Stimulated activated effector memory CD8-positive, alpha-beta T cell treated with anti-CD3 and anti-CD28 coated beads, Interleukin-12 subunit alpha, Interleukin-12 subunit beta, amount 100 ng/mL, for 72 hours (primary cell): ENCODE results near the gene ZMYND8.
"Not testable (repeated sequence)": the region's sequence is repeated elsewhere in the genome, so short reads cannot be mapped to it uniquely, and the experiment has no call there.

Experiments
- ATAC-seq: fragments of 150-1000 bp; cut with Tn5 transposase; 2 replicates; pipeline ENCODE4 v1.10.0; 2021
- DNase-seq, 2 donors: peaks; one replicate each; pipeline ENCODE4 v3.0.0; 2021 to 2022; ENCODE audit warnings: low spot score in 2 of 2
- H3K27ac Mint-ChIP-seq: one replicate; pipeline ENCODE4 v1.8.0; 2022; ENCODE audit warnings: mild to moderate bottlenecking, mixed read lengths
- H3K36me3 Mint-ChIP-seq: one replicate; pipeline ENCODE4 v1.8.0; 2022; ENCODE audit warnings: mild to moderate bottlenecking, mixed read lengths
- H3K4me1 Mint-ChIP-seq: one replicate; pipeline ENCODE4 v1.8.0; 2022; ENCODE audit warnings: mixed read lengths
- H3K4me3 Mint-ChIP-seq: one replicate; pipeline ENCODE4 v1.8.0; 2022; ENCODE audit warnings: mild to moderate bottlenecking, mixed read lengths
- H3K9me3 Mint-ChIP-seq: one replicate; pipeline ENCODE4 v1.8.0; 2022; ENCODE audit warnings: mixed read lengths

ZMYND8 gene

DNA sequence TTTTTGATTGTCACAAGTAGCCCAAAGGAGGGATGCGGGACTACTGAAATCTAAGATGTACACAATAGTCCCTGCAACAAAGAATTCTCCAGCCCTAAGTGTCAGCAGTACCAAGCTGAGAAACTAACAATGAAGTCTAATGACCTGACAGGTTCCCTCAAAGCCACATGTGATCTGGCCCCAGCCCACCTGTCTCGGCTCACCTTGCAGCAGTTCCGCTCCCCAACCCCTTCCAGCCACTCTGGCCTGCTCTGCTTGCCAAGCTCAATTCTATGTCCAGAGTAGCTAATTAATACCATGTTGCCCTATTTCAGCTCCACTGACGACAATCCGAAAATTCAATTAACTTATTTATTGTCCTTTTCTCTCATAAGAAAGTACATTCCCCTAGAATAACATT lies 72.1 kb downstream of the ZMYND8 start:
- ATAC-seq (no peak), DNase-seq (no peak)
- Mint-ChIP-seq H3K36me3 (peaks cover 97% of the 10 kb centered on the region), H3K9me3 (no peaks in the 10 kb centered on the region), H3K4me3 (no peak overlapping the region), H3K4me1 (peaks cover 11% of the 10 kb centered on the region), H3K27ac (peak overlapping the region; percentile 52)

DNA sequence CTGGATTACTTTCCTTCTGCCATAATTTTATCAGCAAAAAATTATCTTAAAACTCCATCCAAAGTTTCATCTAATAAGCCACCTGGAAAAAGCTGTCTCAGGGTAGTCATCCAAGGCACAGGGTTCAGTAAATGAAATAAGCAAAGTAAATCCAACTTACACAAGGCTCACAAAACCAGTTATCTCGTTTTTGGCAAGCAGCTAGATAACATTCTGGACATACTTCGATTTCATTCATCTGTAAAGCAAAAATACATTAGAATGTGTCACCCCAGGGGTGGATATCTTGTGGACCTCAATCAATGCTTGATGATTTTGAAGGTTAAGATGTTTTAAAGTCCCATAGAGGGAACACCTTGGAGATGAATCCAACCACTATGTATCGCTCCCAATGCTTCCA lies 73.1 kb downstream of the ZMYND8 start:
- no peak for DNase-seq
- H3K4me1 Mint-ChIP-seq, result peaks cover 11% of the 10 kb centered on the region
- no peaks in the 10 kb centered on the region for H3K9me3 Mint-ChIP-seq
- peak overlapping the region; percentile 52 for H3K27ac Mint-ChIP-seq
- no peak for ATAC-seq
- peaks cover 97% of the 10 kb centered on the region for H3K36me3 Mint-ChIP-seq
- no peak overlapping the region for H3K4me3 Mint-ChIP-seq

DNA sequence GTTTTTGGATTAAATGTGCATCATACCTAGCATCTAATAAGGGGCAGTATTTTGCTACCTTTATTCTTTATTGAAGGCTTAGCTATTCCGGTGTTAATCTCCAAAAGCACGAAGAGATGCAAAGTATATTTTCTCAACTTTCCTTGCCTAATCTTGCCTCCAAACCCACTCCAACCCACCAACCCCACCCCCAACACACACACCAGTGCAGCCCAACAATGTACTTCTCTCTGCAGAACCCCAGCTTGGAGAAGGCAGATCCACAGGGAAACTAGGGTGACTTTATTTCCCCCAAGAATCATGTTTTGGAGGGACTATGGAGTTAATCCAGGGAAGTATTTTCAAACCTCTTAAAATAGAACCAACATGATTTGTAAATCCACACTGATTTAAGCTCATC lies 73.6 kb downstream of the ZMYND8 start:
- Mint-ChIP-seq H3K27ac (peak overlapping the region; percentile 52), H3K4me3 (no peak overlapping the region), H3K4me1 (peaks cover 11% of the 10 kb centered on the region), H3K36me3 (peaks cover 97% of the 10 kb centered on the region), H3K9me3 (no peaks in the 10 kb centered on the region)
- ATAC-seq (no peak), DNase-seq (no peak)

DNA sequence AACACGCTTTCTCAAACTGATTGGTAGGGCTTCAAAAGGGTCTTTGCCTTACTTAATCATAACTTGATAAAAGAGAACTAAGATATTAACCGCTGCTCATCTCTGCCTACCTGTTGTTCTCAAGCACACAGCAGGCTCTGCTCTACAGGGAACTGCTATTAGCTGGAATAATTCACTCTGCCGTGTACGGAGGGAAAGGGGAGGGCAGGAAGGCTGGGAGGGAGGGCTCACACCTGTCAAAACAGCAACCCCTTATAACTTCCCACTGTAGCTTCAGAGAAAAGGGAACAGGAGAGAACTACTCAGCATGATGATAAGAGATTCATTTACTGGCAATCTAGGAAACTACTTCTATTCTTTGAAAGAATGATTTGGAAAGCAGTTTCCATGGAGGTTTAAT lies 75.1 kb downstream of the ZMYND8 start:
- Mint-ChIP-seq H3K9me3 (no peaks in the 10 kb centered on the region), H3K27ac (peak overlapping the region; percentile 84), H3K4me3 (no peak overlapping the region), H3K36me3 (peaks cover 97% of the 10 kb centered on the region), H3K4me1 (peaks cover 21% of the 10 kb centered on the region)
- ATAC-seq (no peak), DNase-seq (no peak)

DNA sequence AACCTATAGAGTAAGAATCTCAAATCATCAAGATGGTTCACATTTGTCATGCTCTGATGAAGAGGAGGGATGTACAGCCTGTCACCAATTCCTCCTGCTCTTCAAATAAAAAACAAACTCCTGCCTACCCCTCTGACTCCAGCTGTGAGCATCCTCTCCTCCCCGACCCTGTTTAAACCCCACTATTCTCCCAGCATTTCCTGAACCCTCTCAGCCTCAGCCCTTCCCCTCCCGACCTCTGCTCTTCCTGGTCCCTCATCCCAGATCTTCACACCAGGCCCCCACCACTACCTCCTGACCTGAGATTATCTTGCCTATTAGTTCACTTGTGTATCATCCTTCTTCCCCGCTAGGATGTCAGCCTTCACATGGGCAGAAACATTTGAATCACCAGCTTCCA lies 75.8 kb downstream of the ZMYND8 start:
- H3K9me3 Mint-ChIP-seq, result no peaks in the 10 kb centered on the region
- ATAC-seq (no peak), DNase-seq (no peak)
- peaks cover 25% of the 10 kb centered on the region for H3K4me1 Mint-ChIP-seq
- peaks cover 99% of the 10 kb centered on the region for H3K36me3 Mint-ChIP-seq
- H3K4me3 Mint-ChIP-seq, result no peak overlapping the region
- peak overlapping the region; percentile 84 for H3K27ac Mint-ChIP-seq

DNA sequence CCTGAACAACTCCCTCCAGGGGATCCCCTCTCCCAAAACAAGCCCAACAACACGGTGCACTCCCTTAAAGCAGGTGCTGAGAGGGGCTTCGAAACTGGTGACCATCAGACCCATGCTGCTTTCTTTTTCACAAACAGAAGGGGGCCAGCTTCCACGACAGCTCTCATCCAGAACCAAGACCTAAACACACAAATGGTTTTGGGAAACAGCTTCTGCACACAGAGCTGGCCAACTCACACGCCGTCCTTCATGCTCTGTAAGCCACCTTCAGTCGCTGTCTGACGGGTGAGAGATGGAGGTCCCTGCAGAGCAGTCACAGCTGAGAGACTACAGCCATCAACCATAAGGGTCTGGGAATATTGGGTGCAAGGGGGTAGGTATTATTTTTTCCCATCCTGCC lies 76.3 kb downstream of the ZMYND8 start:
- Mint-ChIP-seq H3K36me3 (peaks cover 99% of the 10 kb centered on the region), H3K4me3 (no peak overlapping the region), H3K27ac (peak overlapping the region; percentile 84), H3K4me1 (peaks cover 27% of the 10 kb centered on the region), H3K9me3 (no peaks in the 10 kb centered on the region)
- ATAC-seq, result no peak
- DNase-seq, result no peak

DNA sequence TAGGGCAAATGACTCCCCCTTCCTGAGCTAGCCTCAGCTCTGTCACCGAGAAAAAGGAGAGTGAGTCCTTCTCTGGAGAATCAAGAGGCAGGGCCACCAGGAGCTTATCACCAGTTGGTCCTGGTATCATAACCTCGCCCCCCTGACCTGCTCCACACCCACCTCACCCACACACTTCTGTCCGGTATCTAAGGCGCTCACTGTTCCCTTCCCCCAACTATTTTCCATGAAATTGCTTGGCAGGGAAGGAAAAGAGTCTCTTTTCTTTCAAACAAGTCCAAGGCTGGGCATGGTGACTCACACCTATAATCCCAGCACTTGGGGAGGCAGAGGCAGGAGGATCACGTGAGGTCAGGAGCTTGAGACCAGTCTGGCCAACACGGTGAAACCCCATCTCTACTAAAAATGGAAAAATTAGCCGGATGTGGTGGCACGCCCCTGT lies 77.6 kb downstream of the ZMYND8 start:
- Mint-ChIP-seq H3K4me1 (peaks cover 40% of the 10 kb centered on the region), H3K36me3 (peaks cover 96% of the 10 kb centered on the region), H3K9me3 (no peaks in the 10 kb centered on the region), H3K27ac (peak overlapping the region; percentile 68), H3K4me3 (no peak overlapping the region)
- DNase-seq (no peak), ATAC-seq (no peak)

DNA sequence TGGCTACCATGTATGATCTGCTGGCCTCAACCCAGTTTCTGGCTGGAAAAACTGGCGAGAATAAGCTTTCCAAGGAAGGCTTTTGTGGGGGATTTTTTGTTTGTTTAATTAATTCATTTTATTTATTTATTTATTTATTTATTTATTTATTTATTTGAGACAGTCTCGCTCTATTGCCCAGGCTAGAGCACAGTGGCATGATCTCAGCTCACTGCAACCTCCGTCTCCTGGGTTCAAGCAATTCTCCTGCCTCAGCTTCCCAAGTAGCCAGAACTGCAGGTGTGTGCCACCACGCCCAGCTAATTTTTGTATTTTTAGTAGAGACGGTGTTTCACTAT lies 79.0 kb downstream of the ZMYND8 start:
- peaks cover 95% of the 10 kb centered on the region for H3K36me3 Mint-ChIP-seq
- not testable (repeated sequence) for DNase-seq

DNA sequence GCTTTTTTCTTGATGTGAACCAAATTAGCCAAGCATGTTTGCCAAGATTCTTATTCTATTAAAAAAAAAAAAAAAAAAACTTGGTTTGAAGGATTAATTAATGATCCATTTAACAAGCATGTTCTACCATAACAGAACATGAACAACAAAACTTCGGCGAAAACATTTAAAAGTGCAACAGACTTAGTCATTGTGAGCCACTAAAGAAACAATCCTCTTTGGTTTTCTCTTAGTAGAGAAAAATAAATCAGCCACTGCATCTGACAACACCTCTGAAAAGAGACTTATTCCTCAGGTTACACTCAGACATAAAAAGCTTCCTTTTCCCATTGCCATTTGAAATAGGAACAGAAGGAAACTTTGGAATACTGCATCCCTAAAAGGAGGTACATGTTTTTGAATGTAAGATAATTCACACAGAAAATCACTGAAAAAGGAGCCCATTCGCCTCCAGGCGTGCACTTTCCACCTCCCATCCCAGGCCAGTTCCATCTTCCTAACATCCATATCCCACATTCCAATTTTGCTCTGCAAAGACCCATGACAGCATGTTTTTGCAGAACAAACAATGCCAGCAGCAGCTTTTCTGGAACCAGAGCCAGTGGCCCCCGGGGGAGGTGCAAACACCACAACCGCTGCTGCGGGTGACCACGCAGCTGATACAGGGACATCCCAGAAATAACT lies 79.5 kb downstream of the ZMYND8 start:
- Mint-ChIP-seq H3K9me3 (no peaks in the 10 kb centered on the region), H3K36me3 (peaks cover 95% of the 10 kb centered on the region), H3K4me1 (peaks cover 55% of the 10 kb centered on the region), H3K4me3 (no peak overlapping the region), H3K27ac (peak overlapping the region; percentile 97)
- ATAC-seq (no peak), DNase-seq (no peak)

More for the DNA sequence above, 79.0 kb downstream of the ZMYND8 start:
- H3K9me3 Mint-ChIP-seq, ATAC-seq, H3K4me3 Mint-ChIP-seq: not testable (repeated sequence)
- H3K27ac Mint-ChIP-seq, result peak overlapping the region; percentile 68
- peaks cover 54% of the 10 kb centered on the region for H3K4me1 Mint-ChIP-seq

DNA sequence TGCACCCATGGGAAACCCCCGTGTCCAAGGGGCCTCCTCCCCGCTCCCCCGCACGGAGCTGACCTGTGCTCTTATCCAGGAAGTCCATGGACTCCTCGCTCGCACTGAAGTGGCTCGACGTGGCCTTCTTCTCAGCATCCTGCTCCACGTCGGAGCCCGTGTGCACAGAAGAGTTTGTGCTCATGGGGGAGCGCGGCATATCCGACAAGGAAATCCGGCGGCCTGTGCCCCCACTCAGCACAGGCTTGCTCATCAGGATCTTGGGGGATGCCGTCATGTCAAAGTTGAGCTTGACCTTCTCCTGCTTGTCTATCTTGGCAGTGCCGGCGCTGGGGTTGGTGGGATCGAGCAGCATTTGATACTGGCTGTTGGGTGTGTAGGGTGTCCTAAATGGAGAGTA lies 80.2 kb downstream of the ZMYND8 start:
- Mint-ChIP-seq H3K9me3 (no peaks in the 10 kb centered on the region), H3K27ac (peak overlapping the region; percentile 97), H3K36me3 (peaks cover 95% of the 10 kb centered on the region), H3K4me1 (peaks cover 55% of the 10 kb centered on the region), H3K4me3 (no peak overlapping the region)
- DNase-seq (no peak), ATAC-seq (no peak)

DNA sequence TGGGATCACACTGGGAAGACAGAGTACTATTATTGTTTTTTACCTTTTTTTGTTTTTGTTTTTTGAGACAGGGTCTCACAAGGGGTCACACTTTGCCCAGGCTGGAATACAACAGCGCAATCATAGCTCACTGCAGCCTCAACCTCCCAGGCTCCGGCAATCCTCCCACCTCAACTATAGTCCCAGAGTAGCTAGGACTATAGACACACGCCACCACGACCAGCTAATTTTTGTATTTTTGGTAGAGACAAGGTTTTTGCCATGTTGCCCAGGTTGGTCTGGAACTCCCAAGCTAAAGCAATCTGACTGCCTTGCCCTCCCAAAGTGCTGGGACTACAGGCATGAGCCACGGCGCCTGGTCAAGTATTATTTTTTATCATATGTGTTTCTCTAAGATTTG lies 81.0 kb downstream of the ZMYND8 start:
- Mint-ChIP-seq H3K4me1 (peaks cover 49% of the 10 kb centered on the region), H3K36me3 (peaks cover 95% of the 10 kb centered on the region), H3K9me3 (no peaks in the 10 kb centered on the region), H3K27ac (peak overlapping the region; percentile 97), H3K4me3 (peak overlapping the region; percentile 74)
- ATAC-seq (no peak), DNase-seq (no peak)

DNA sequence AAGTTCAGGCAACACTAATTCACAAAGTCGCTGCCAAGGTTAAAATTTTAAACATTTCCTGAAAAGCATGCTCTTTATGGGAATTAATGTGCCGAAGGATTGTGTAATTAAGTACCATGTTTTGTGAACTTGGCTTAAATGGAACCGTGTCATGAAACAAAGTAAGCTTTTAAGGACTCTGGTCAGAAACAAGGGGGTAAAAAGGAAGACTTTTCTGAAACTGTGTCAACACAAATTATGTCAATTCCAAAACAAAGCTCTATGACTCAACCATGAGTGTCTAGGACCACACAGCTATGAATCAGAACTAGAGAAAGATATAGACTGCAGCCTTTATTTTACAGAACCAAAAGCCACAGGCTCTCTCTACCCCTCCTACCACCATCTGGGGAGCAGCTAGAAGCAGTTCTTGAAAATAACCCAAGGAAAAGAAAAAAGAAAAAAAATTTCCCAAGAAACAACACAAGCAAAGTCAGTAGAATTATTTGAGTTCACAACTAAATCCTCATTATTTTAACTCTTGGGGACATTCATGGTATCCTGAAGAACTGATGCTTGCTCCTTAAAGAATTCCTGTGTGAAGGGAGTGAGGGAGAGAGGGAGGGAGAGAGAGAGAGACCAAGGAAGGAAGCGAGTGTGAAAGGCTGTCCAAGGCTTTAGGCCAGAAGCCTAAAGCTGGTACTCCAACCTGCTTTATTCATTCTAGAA lies 81.9 kb downstream of the ZMYND8 start:
- no peaks in the 10 kb centered on the region for H3K9me3 Mint-ChIP-seq
- peak overlapping the region; percentile 74 for H3K4me3 Mint-ChIP-seq
- H3K36me3 Mint-ChIP-seq, result peaks cover 95% of the 10 kb centered on the region
- peaks cover 44% of the 10 kb centered on the region for H3K4me1 Mint-ChIP-seq
- DNase-seq (no peak), ATAC-seq (peak; percentile 99)
- H3K27ac Mint-ChIP-seq, result peak overlapping the region; percentile 97

DNA sequence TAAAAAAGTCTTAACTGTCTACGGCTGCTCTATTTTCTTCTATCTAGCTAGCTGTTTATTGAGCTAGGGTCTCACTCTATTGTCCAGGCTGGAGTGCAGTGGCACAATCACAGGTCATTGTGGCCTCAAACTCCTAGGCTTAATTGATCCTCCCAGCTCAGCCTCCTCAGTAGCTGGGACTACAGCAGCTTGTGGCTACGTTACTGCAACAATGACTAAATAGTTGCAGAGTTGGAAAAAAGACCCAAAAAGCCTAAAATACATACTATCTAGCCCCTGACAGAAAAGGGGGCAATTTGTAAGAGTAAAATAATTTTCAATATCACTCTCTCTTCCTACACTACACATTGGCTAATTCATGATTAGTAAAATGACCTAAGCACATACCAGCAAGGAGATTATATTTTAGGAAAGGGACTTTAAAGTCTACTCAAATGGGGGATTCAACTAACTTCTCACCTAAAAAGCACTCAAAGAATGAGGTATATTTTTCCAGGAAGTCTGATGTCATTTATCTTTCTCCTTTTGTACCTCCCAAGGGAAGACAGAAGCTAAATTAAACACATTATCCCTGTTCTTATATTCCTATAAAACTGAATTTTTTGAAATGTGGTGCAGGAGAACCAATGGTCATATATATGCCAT lies 82.8 kb downstream of the ZMYND8 start:
- DNase-seq (no peak), ATAC-seq (no peak)
- peaks cover 44% of the 10 kb centered on the region for H3K4me1 Mint-ChIP-seq
- H3K9me3 Mint-ChIP-seq, result no peaks in the 10 kb centered on the region
- peaks cover 95% of the 10 kb centered on the region for H3K36me3 Mint-ChIP-seq
- H3K27ac Mint-ChIP-seq, result peak overlapping the region; percentile 97
- peak overlapping the region; percentile 74 for H3K4me3 Mint-ChIP-seq

DNA sequence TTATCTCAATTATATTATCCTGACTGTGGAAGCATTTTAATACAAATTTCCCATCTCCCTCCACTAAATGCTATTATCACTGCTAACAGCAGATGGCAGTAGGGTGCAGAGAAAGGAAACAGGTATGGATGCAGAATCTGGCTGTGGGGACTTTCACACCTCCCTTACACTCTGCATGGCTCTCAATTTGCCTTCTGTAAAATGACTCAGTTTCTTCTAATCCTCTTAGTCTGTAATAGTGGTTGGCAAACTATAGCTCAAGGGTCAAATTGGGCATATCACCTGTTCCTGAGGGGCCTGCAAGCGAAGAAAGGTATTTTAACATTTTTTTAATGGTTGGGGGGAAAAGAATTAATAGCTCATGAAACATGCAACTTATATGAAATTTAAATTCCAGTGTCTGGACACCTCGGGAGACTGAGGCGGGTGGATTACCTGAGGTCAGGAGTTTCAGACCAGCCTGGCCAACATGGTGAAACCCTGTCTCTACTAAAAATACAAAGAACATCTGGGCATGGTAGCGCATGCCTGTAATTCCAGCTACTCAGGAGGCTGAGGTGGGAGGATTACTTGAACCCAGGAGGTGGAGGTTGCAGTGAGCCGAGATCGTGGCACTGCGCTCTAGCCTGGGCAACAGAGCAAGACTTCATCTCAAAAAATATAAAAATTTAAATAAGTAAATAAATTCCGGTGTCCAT lies 83.5 kb downstream of the ZMYND8 start:
- Mint-ChIP-seq H3K4me1 (peaks cover 44% of the 10 kb centered on the region), H3K27ac (peak overlapping the region; percentile 97), H3K9me3 (no peaks in the 10 kb centered on the region), H3K36me3 (peaks cover 95% of the 10 kb centered on the region), H3K4me3 (peak overlapping the region; percentile 74)
- peak; percentile 48 to 73 for DNase-seq
- peak; percentile 82 for ATAC-seq

DNA sequence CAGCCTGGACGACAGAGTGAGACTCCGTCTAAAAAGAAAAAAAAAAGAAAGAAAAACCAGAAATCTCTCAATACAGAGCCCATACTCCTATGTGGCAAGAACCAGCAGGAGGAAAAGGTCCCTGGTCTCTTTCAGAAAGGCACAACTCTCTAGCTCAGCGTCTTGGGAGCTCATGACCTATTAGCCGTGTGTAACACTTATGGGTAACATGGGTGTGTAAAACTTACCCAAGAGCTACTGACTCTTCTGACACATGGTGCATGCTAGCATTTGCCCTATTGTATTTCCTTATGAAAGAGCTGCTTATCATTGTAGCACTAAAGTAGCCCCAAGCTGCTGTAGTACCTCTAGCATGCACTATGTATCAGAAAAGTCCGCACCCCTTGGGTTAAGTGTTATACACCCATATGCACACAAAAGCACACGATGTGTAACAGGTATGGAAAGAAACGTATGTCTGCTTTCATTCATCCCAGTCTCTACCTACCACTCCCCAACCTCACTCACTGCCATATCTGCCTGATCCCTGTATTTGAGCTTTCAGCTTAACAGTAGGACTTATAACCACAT lies 85.4 kb downstream of the ZMYND8 start:
- H3K4me1 Mint-ChIP-seq, result peaks cover 38% of the 10 kb centered on the region

More for the DNA sequence above, 85.4 kb downstream of the ZMYND8 start:
- no peak for DNase-seq
- no peak for ATAC-seq
- H3K27ac Mint-ChIP-seq, result no peak overlapping the region
- no peaks in the 10 kb centered on the region for H3K9me3 Mint-ChIP-seq
- peaks cover 96% of the 10 kb centered on the region for H3K36me3 Mint-ChIP-seq
- no peak overlapping the region for H3K4me3 Mint-ChIP-seq
